SK-N-SH (cell line): ENCODE data around the gene SLC25A21.
A peak's percentile ranks its signal among the peaks of the same experiment; 100 is the strongest.

Experiments used
- CTCF ChIP-seq: fragments of 200-600 bp; sonication (generic); IDR thresholded peaks from 2 replicates; pipeline ENCODE4 v1.6.1; 2017; ENCODE audit warnings: antibody characterized with exemption, mild to moderate bottlenecking, moderate library complexity
- EZH2phosphoT487 ChIP-seq: fragments of 200-600 bp; sonication (generic); IDR thresholded peaks from 2 replicates; pipeline ENCODE4 v1.6.1; 2017; ENCODE audit warnings: low read depth, mixed run types, mild to moderate bottlenecking, antibody characterized with exemption, moderate library complexity, borderline replicate concordance
- SMC3 ChIP-seq: IDR thresholded peaks from 2 replicates; pipeline ENCODE4 v1.6.1; 2012; ENCODE audit warnings: low read depth, low read length, improper control_type of control experiment
- TAF1 ChIP-seq: IDR thresholded peaks from 2 replicates; pipeline ENCODE4 v1.6.1; 2012; ENCODE audit warnings: low read depth, mild to moderate bottlenecking, low read length, moderate library complexity, borderline replicate concordance
- USF1 ChIP-seq: IDR thresholded peaks from 2 replicates; pipeline ENCODE4 v1.4.0; 2012; ENCODE audit warnings: low read depth, borderline replicate concordance

- peak; percentile 65 for TF ChIP-seq CTCF
- TF ChIP-seq TAF1, result no peak
- TF ChIP-seq SMC3, result no peak
- no peak for TF ChIP-seq EZH2phosphoT487
- TF ChIP-seq USF1, result no peak
These were observed 22.0 kb downstream of the SLC25A21 start for GRCh38 chr14:37150414-37150813.
